ENCODE measurements around the gene ATP8B1.
A peak's percentile ranks its signal among the peaks of the same experiment; 100 is the strongest.

The ATP8B1 gene

DNA sequence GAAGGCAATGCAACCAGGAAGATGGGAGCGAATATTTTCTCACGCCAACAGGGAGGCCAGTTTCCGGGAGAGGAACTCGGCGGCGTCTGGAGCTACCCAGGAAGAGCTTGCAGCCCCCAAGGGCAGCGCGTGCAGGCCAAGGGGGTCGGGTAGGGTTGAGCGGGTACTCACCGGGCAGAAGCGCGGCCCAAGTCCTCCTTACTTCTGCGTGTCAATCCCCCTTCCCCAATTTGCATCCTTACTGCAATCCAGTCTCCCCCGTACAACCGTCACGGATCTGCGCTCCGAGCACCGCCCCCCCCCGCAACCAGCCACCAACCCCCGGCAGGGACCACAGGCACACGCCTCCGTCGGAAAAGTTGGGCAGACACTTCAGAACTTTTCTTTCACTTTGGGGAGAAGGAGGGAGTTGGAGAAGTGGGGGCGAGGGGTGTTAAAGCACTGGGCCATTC is 1.3 kb downstream of the ATP8B1 start:
- TF ChIP-seq, protein P1, sequence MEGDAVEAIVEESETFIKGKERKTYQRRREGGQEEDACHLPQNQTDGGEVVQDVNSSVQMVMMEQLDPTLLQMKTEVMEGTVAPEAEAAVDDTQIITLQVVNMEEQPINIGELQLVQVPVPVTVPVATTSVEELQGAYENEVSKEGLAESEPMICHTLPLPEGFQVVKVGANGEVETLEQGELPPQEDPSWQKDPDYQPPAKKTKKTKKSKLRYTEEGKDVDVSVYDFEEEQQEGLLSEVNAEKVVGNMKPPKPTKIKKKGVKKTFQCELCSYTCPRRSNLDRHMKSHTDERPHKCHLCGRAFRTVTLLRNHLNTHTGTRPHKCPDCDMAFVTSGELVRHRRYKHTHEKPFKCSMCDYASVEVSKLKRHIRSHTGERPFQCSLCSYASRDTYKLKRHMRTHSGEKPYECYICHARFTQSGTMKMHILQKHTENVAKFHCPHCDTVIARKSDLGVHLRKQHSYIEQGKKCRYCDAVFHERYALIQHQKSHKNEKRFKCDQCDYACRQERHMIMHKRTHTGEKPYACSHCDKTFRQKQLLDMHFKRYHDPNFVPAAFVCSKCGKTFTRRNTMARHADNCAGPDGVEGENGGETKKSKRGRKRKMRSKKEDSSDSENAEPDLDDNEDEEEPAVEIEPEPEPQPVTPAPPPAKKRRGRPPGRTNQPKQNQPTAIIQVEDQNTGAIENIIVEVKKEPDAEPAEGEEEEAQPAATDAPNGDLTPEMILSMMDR (conservative IDR thresholded peaks at IDR 0.05; ENCODE audit: low read length): no peak
- H3K4me3 ChIP-seq (ENCODE audit: low read length): peak overlapping the region; percentile 97
- no peak for DNase-seq (ENCODE audit: low read depth)

- no peak for DNase-seq (ENCODE audit: low read depth)
- peak overlapping the region; percentile 97 for H3K4me3 ChIP-seq (ENCODE audit: low read length)
- TF ChIP-seq, protein P1 (conservative IDR thresholded peaks at IDR 0.05; ENCODE audit: low read length): no peak
Observed at GRCh38 chr18:57801325-57801724, 1.8 kb downstream of the ATP8B1 start.

DNA sequence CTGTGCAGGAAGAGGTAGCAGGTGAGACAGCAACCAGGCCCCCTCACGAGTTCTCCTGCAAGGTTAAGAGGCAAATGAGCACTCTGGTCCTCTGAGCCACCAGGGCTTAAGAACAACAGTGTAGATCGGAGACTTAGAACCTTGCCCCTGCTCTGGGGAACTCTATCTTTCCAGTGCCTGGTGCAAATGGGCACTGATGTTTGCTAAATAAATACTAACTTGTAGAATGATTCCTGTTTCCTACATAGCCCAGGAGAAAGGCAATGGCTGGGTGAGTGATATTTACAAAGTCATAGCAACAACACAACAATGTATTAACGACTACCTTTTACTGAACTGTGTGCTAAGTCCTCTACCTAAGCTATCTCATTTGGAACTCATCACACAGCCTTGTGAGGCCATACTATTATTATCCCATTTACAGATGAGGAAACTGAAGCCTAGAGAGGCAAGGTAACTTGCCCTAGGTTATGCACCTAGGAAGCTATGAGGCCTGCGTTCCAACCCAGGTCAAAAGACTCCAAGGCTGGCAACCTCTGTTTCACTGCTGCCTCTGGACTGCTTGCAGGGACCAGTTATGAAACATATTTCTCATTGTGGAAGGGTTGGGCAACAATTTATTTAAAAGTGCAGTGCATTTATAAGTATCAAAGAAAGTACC is 4.3 kb downstream of the ATP8B1 start:
- no peak for DNase-seq (ENCODE audit: low read depth)
- TF ChIP-seq, protein P1 (conservative IDR thresholded peaks at IDR 0.05; ENCODE audit: low read length): no peak
- no peak overlapping the region for H3K4me3 ChIP-seq (ENCODE audit: low read length)

- no peak for DNase-seq (ENCODE audit: low read depth)
- TF ChIP-seq, protein P1 (conservative IDR thresholded peaks at IDR 0.05; ENCODE audit: low read length): no peak
- H3K4me3 ChIP-seq (ENCODE audit: low read length): no peak overlapping the region
Observed at GRCh38 chr18:57797209-57797651, 5.9 kb downstream of the ATP8B1 start.

DNA sequence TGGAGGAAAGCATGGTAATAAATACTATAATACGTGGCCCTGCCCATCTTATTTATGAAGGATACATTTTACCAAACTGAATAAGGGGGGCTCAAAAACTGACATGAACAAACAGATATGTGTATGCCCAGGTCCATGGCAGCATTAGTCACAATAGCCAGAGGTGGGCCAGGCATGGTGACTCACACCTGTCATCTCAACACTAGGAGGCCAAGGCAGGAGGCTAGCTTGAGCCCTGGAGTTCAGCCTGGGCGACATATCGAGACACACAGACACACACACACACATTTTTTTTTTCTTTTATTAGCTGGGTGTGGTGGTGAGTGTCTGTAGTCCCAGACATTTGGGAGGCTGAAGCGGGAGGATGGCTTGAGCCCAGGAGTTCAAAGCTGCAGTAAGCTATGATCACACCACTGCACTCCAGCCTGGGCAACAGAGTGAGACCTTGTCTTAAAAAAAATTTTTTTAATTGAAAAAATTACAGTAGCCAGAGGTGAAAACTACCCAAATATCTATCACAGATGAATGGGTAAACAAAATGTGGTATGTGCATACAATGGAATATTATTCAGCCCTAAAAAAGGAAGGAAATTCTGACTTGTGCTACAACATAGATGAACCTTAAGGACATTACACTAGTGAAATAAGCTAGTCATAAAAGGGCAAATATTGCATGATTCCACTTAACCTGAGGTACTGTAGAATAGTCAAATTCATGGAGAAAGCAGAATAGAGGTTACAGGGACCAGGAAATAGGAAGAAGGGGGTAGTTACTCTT is 8.0 kb downstream of the ATP8B1 start:
- no peak for DNase-seq (ENCODE audit: low read depth)
- H3K4me3 ChIP-seq (ENCODE audit: low read length): no peak overlapping the region
- TF ChIP-seq, protein P1 (conservative IDR thresholded peaks at IDR 0.05; ENCODE audit: low read length): no peak

DNA sequence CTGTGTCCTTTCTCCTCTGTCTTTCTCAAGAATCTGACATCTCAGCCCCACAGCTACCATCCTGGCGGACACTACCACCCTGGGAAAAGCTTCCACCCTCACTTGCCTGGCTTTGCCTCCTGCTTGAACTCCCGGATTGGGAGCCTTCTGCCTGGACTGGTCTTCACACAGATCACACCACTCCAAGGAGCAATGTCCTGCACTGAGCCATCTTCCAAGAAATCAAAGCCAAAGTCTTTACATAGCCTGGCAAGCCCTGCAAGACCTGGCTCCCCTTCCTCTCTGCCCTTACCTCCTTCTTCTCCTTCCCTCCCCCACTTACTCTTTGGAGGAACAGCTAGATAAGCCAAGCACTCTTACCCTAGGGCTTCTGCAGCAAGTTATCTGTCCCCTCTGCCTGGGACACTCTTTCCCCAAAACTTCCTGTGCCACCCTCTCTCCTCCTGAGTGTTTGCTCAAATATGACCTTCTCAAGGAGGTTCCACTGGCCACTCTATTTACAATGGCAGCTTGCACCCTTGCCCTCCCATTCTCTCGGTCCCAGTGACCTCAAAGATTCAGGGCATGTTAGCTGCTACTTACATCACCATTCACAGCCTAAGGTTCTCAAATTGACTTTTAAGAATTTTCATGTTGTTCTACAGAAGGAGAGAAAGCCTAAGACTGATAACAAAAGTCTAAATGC is 9.7 kb downstream of the ATP8B1 start:
- no peak for DNase-seq (ENCODE audit: low read depth)
- H3K4me3 ChIP-seq (ENCODE audit: low read length): peak overlapping the region; percentile 20
- TF ChIP-seq, protein P1 (conservative IDR thresholded peaks at IDR 0.05; ENCODE audit: low read length): no peak

Data from AG10803 (cell line).